Transverse colon (tissue), 4 donors: ENCODE measurements around the gene KRT32. TPM values are rescaled to one million over a fixed set of nuclear protein-coding genes. Genes with fewer than 3 reads are reported as not detected.

Experiments used
- DNase-seq: peaks from one replicate; pipeline ENCODE4 v3.0.0-alpha.2; 2019
- H3K27ac ChIP-seq, 4 donors: fragments of 200-600 bp; sonication (generic); 2 replicates each; pipeline ENCODE4 v1.5.1; 2016 to 2018; ENCODE audit warnings: inconsistent platforms in 4 of 4
- H3K27me3 ChIP-seq: fragments of 200-600 bp; sonication (generic); 2 replicates; pipeline ENCODE4 v1.5.1; 2017; ENCODE audit warnings: inconsistent platforms
- H3K36me3 ChIP-seq, 4 donors: fragments of 200-600 bp; sonication (generic); 2 replicates each; pipeline ENCODE4 v1.5.1; 2017 to 2019; ENCODE audit warnings: inconsistent platforms in 4 of 4
- H3K4me1 ChIP-seq, 4 donors: fragments of 200-600 bp; sonication (generic); 2 replicates each; pipeline ENCODE4 v1.5.1; 2017 to 2020; ENCODE audit warnings: inconsistent platforms in 4 of 4
- H3K4me3 ChIP-seq, 4 donors: fragments of 200-600 bp; sonication (generic); 1 replicate in 1 of 4; 2 replicates in 3 of 4; pipeline versions ENCODE4 v1.5.1 to v1.6.1; 2017 to 2019; ENCODE audit warnings: inconsistent platforms in 4 of 4
- H3K9me3 ChIP-seq, 2 donors: fragments of 200-600 bp; sonication (generic); 2 replicates each; pipeline ENCODE4 v1.5.1; 2017 to 2019; ENCODE audit warnings: inconsistent platforms in 2 of 2
- CTCF ChIP-seq, 5 experiments: fragments of 200-600 bp in 3 of 5; fragments of 450-650 bp in 2 of 5; sonication (generic) in 3 of 5; IDR thresholded peaks; 1 replicate in 2 of 5; 2 replicates in 3 of 5; pipeline ENCODE4 v1.5.1; 2016 to 2017; ENCODE audit warnings: antibody characterized with exemption in 5 of 5, inconsistent platforms in 3 of 5, mild to moderate bottlenecking in 2 of 5, moderate library complexity in 1 of 5
- EP300 ChIP-seq: sonication (generic); formaldehyde crosslinking; IDR thresholded peaks from one replicate; pipeline ENCODE4 v1.6.1; 2017; ENCODE audit warnings: antibody characterized with exemption, low read depth
- POLR2A ChIP-seq: fragments of 450-650 bp; IDR thresholded peaks from one replicate; pipeline ENCODE4 v1.6.1; 2016; ENCODE audit warnings: antibody characterized with exemption, mild to moderate bottlenecking, moderate library complexity
- POLR2AphosphoS5 ChIP-seq, 3 donors: sonication (generic); formaldehyde crosslinking; IDR thresholded peaks; one replicate each; pipeline ENCODE4 v1.6.1; 2016; ENCODE audit warnings: antibody characterized with exemption in 3 of 3
- WGBS, 2 donors: methylation state at CpG; one replicate each; pipeline ENCODE4 v1.1.5; 2018; ENCODE audit warnings: low coverage in 1 of 2; 5-methylcytosine and 5-hydroxymethylcytosine counted together
- in situ Hi-C, 4 donors: fragments of 200-750 bp; cut with MboI; loops; one replicate each; pipeline versions ENCODE4 v1.15.0 to v1.15.1; 2017; ENCODE audit warnings: low sequenced_read_pairs in 3 of 4, low pct_ligation_motif_present in 1 of 4, low pct_unique_long_range_greater_than_20kb in 1 of 4
- intact Hi-C: fragments of 100-400 bp; cut with DNase I; formaldehyde crosslinking; loops from one replicate; pipeline ENCODE4 v1.15.1; 2023; ENCODE audit warnings: low total_unique reads
- total RNA-seq, 4 donors: library from RNA; depleted of rRNA; stranded (reverse); fragments of >200 nt; gene quantifications; one replicate each; pipeline ENCODE4 v1.1.0, GENCODE V29; 2016

KRT32 gene
- total RNA-seq, 4 donors from 2014 or later = not detected

DNA sequence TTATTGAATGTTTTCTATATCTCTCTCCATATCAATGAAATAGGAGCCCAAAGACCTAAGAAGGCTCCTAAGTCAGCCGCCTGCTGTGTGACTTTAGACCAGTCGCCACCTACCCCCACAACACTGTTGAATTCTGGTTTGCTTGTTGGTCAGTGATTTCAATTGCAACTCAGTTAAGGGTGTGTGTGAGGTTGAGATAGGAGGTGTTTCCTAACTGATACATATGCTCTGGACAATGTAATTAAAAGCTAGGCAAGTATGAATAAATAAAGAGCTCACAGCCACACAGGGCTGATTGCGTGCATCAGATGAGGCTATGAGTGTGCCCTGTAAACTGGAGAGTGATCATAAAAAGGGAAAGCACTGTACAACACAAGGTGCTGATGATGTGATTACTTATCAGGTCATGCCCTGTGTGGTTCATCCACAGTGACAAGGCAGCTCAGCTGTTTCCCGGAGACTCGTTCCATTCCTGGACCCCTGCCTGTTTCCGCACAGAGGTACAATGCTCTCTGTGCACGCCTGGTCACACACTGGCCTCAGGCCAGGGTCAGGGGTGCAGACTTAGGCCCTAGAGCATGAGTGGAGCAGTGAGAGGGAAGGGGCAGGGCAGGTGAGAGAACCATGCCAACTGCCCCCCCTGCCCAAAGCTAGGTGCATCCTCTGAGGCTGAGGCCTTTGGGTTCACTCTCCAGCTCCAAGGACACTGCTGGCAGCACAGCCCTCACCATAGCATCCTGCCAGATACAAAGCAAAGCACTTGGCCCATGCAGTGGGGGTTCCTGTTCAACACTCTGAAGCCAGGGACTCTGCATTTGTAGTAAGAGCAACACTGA lies 17.0 kb upstream of the KRT32 start:
- H3K27ac ChIP-seq = no peak overlapping the region
- DNase-seq = no peak
- H3K36me3 ChIP-seq = no peaks in the 10 kb centered on the region
- TF ChIP-seq POLR2A (no peak), EP300 (no peak)
- no peak overlapping the region for H3K4me3 ChIP-seq
- WGBS, 2 donors = 82 to 86% methylated on average over 1 to 7 of the region's 7 CpGs
- in situ Hi-C loops = no loop called here
- no peaks in the 10 kb centered on the region for H3K27me3 ChIP-seq
- H3K4me1 ChIP-seq = peaks cover 0 to under 1% (median 0%) of the 10 kb centered on the region in 4 donors
- intact Hi-C loops = no loop called here
- no peaks in the 10 kb centered on the region for H3K9me3 ChIP-seq

DNA sequence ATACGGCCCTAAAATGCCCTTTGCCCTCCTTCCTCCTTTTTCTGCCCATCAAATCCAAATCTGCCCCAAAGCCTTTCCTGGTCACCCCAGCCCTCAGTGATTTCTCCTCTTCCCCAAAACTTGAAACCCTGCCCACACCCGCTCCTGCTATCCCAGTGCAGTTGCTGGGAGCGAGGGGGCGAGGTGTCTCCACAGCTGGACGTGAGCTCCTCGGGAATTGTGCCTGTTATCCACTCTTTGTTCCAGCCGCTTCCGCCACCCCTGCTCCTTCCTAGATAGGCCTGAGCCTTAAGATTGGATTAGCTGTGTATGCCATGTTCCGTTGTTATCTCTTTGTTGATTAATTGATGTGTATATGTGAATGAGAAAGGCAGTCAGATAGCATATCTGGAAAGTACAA lies 16.3 kb upstream of the KRT32 start:
- Histone ChIP-seq H3K4me3 (no peak overlapping the region), H3K27me3 (no peaks in the 10 kb centered on the region), H3K9me3 (no peaks in the 10 kb centered on the region), H3K36me3 (no peaks in the 10 kb centered on the region), H3K4me1 (no peaks in the 10 kb centered on the region), H3K27ac (no peak overlapping the region)
- WGBS, 2 donors = 73 to 80% methylated on average over 7 to 9 of the region's 9 CpGs
- TF ChIP-seq POLR2AphosphoS5 (IDR thresholded peaks at IDR 0.05) = no peak
- TF ChIP-seq EP300 = no peak
- TF ChIP-seq POLR2A = no peak
- no peak for TF ChIP-seq CTCF (IDR thresholded peaks at IDR 0.05)
- intact Hi-C loops (no loop called here), in situ Hi-C loops (no loop called here)
- DNase-seq = no peak

DNA sequence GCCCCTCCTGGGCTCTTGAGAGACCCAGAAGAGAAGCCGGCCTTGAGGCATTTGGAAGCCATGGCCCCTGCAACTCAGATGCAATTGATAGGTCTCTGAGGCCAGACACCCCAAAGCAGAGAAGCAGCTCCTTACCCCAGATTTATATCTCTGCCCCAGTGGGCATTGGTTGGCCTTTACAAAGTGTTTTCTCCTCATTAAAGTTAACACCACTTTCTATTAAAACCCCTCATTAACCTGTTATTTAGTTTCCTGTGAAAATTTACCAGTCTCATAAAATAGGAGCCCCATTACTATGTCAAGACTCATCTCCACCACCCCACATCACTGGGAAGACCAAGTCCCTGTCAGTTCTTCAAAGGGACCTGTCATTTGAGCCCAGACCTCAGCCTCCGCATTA lies 13.8 kb upstream of the KRT32 start, which contains the start of gene KRT35:
KRT35 (minus strand) TSS at position 116 of the 400 bp plus-strand sequence; CDS start at position 62, 54 bp downstream.
- WGBS, 2 donors = 87% methylated on average over 2 of the region's 2 CpGs; no CpG with 5 or more reads in 1 of the 2 donors
- no peak for TF ChIP-seq POLR2A
- no peak for TF ChIP-seq POLR2AphosphoS5 (IDR thresholded peaks at IDR 0.05)
- no peak for TF ChIP-seq EP300
- no peak for TF ChIP-seq CTCF (IDR thresholded peaks at IDR 0.05)
- H3K4me1 ChIP-seq = no peaks in the 10 kb centered on the region
- intact Hi-C loops (no loop called here), in situ Hi-C loops (no loop called here)
- no peak for DNase-seq
- H3K27me3 ChIP-seq = no peaks in the 10 kb centered on the region
- no peaks in the 10 kb centered on the region for H3K36me3 ChIP-seq
- no peaks in the 10 kb centered on the region for H3K9me3 ChIP-seq
- no peak within 1 kb of the TSS for H3K4me3 ChIP-seq
- no peak within 1 kb of the TSS for H3K27ac ChIP-seq

- intact Hi-C loops (no loop called here), in situ Hi-C loops (no loop called here)
- 89% methylated on average over 10 of the region's 10 CpGs; no CpG with 5 or more reads in 1 of the 2 donors for WGBS, 2 donors
These were observed 13.4 kb upstream of the KRT32 start for GRCh38 chr17:41480581-41480980.

More at GRCh38 chr17:41480581-41480980, 13.4 kb upstream of the KRT32 start:
- Histone ChIP-seq H3K27me3 (no peaks in the 10 kb centered on the region), H3K4me1 (no peaks in the 10 kb centered on the region), H3K36me3 (no peaks in the 10 kb centered on the region), H3K27ac (no peak overlapping the region), H3K9me3 (no peaks in the 10 kb centered on the region), H3K4me3 (no peak overlapping the region)
- TF ChIP-seq POLR2AphosphoS5 (IDR thresholded peaks at IDR 0.05) (no peak), EP300 (no peak), CTCF (IDR thresholded peaks at IDR 0.05) (no peak), POLR2A (no peak)
- no peak for DNase-seq
